Stimulated activated CD8-positive, alpha-beta memory T cell treated with anti-CD3 and anti-CD28 coated beads, Interleukin-4, amount 100 ng/mL, for 1 hour (primary cell): ENCODE data around the gene APOF.
A peak's percentile ranks its signal among the peaks of the same experiment; 100 is the strongest.
"Not testable (repeated sequence)": the region's sequence is repeated elsewhere in the genome, so short reads cannot be mapped to it uniquely, and the experiment has no call there.

Source experiments
- DNase-seq, 2 donors: peaks; one replicate each; pipeline ENCODE4 v3.0.0-alpha.2; 2020; ENCODE audit warnings: low read depth in 2 of 2, low spot score in 1 of 2

APOF gene

DNA sequence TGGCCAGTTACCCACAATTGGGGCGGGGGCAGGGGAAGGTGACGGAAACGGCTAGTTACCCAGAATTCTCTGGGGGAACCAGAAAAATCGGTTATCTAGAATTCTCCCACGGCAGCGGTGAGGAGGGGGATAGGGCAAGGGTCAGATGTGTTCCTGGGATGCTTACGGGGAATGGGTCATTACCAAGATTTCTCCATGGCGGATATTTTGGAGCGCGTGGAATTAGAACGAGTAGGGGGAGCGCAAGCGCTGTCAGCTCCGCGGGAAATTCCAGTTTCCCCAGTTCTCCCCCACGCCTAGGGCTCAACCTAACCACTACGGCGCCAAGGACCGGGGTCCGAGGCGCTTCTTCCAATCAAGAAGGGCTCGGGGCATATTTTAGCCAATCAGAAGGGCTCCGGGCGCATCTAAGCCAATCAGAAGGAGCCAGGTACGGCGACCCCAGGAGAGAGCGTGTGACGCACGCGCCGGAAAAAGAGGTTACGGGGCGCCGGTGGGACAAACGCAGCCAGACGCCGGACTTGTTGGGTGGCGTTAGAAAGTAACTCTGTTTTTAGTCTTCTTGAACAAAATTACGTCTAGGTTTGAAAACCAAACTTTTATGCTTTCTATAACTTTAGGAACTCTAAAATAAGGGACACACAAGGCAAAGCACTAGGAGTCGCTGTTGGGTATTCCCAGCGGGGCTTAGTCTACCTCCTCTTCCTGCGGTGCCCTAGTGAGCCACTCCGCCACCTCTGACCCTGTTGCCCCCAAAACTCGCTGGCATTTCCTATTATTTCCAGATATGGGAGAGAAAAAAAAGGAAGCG, 28.8 kb downstream of the APOF start, which contains the start of gene PAN2:
TSS of gene PAN2 (minus strand) at position 322 of the 811 bp plus-strand sequence. CDS start 906 bp downstream, outside the sequence.
- peak; percentile 66 to 89 for DNase-seq

DNA sequence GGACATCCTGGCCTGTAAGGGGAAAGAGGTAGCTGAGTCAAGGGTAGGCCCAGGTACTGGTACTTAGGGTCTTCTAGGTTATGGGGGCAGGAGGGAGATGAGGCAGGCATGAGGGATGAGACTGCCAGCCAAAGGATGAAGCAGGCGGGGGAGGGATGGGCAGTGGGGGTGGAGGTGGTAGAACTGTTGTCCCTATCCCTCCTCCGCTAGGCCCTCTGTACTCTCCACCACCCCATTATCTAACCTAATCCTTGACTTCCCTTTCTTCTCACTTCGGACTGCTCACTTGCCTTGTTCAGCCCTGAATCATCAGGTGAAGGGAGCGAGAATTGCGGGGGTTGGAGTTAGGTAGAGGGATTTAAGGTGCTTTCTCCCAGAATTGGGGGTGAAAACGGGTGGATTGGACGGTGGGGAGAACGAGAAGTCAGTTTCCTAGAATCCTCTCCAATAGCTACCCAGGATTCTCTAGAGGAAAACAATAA, 29.4 kb downstream of the APOF start:
- no peak for DNase-seq

DNA sequence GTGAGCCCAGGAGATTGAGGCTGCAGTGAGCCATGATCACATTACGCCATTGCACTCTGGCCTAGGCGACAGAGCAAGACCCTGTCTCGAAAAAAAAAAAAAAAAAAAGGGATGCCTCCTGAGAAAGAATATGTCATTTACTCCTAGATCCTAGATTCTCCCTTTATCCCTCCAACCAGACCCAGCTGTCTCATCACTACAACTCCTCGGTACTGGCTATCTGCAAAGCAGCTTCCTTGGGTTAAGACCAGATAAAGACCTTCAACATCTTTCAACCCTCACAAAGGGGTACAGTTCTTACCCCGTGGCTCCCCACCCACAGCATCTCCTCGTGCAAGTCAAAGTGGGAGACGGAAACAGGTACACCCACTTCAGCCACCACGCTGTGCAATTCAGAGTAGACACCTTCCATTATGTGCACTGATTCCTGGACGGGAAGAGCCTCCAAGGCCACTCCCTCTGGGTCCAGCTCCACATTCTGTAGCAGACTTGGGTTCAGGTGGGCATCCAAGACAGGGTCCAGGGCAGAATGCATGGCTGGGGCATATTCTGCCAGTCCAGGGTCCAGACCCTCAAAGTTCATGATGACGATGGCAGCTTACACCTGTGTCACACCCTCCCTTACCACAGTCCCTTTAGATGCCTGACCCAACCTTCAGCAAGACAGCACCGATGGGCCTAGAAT, 30.0 kb downstream of the APOF start:
- no peak for DNase-seq

DNA sequence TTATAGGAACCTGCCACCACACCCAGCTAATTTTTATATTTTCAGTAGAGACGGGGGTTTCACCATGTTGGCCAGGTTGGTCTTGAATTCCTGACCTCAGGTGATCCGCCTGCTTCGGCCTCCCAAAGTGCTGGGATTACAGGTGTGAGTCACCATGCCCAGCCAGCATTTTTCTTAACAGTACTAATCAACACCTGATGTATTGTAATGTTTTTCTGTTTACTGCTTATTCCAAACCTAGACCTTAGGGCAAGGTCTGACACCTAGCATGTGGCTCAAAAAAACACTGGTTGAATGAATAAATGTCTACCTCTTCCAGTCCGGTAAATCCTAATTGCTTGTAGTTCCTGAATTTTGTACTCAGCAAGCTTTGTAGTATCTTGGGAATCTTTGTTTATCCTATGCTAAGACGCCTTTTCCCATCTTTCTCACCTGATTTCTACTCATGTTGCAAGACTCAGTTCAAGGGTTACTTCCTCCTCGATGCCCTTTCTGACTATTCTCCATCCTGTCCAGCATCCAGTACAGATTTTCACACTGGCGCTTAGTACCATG, 31.6 kb downstream of the APOF start:
- no peak for DNase-seq

DNA sequence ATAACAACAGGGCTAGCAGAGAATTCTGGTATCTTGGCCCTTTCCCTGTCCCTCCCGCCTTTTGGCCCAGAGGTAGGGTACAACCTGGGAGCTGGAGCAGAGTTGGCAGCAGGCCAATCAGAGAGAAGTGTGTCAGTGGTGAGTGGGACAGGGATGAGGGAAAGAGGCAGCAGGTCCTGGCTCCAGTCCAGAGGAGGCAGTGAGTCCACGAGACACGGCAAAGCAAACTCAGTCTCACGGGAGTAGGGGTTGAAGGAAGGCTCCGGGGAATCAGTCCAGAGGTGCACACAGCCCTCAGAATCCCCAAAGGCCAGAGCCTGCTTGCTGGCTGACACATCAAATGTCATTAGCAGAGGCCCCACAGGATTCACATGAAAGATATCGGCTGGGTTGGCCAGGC, 36.1 kb downstream of the APOF start:
- no peak for DNase-seq

DNA sequence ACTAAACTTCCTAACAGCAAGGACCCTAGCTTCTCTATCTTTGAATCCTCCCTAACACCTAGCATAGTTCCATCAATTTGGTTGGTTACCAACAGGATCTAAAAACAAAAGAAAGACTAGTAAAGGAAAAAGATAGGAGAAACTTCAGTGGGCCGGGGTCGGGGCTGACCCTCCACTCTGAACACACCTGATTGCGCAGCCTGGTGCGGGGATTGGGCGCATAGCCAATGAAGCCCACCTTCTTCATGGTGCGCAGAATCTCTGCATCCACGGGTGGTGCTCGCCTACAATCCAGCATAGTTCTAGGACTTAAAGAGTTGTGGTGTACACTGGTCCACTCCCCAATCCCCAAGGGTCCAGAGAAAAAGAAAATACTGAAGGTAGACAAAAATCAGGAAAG, 36.5 kb downstream of the APOF start:
- no peak for DNase-seq

DNA sequence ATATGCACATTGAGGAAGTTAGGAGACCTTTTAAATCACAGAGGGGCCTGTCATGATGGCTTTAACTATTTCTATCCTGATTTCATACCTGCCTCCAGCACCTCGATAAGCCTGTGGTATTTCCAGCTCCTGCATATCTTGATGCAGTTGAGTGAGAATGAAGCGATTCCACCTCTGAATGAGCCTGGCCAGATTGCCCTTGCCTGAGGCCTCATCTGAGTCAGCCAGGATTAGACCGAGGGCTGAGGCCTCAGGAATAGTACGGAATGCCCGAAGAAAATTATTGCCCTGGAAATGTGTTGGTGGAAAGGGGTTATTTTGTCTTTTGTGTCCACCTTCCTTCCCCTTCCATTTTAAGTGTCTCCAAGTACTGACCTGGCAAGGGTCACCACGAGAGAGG, 38.5 kb downstream of the APOF start:
- DNase-seq, result no peak

DNA sequence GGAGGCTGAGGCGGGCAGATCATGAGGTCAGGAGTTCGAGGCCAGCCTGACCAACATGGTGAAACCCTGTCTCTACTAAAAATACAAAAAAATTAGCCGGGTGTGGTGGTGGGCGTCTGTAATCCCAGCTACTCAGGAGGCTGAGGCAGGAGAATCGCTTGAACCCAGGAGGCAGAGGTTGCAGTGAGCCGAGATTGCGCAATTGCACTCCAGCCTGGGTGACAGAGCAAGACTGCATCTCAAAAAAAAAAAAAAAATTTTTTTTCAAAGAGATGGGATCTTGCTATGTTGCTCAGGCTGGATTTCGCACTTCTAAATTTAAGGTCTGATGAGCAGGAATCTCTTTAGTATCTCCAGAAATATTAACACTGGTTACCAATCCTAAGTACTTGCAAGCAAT, 41.0 kb downstream of the APOF start:
- not testable (repeated sequence) for DNase-seq

DNA sequence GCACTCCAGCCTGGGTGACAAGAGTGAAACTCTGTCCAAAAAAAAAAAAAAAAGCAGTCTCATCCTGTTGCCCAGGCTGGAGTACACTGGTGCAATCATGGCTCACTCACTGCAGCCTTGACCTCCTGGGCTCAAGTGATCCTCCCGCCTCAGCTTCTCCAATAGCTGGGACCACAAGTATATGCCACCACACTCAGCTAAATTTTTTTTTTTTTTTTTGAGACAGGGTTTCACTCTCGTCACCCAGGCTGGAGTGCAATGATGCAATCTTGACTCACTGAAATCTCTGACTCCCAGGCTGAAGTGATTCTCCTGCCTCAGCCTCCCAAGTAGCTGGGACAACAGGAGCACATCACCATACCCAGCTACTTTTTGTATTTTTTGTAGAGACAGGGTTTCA, 41.6 kb downstream of the APOF start:
- no peak for DNase-seq

DNA sequence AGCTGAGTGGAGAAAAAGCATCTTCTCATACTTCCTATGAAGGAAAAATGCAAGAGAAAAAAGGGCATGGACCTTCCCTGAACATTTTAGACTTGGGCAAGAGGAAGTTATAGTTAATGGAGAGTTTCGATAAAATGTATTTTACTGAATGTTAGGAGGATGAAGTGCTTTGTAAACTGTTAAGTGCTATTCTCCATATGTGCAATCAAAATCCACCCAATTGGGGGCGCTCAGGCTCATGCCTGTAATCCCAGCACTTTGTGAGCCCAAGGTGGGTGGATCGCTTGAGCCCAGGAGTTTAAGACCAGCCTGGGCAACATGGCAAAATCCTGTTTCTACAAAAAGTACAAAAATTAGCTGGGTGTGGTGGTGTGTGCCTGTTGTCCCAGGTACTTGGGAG, 45.0 kb downstream of the APOF start:
- DNase-seq, result no peak

DNA sequence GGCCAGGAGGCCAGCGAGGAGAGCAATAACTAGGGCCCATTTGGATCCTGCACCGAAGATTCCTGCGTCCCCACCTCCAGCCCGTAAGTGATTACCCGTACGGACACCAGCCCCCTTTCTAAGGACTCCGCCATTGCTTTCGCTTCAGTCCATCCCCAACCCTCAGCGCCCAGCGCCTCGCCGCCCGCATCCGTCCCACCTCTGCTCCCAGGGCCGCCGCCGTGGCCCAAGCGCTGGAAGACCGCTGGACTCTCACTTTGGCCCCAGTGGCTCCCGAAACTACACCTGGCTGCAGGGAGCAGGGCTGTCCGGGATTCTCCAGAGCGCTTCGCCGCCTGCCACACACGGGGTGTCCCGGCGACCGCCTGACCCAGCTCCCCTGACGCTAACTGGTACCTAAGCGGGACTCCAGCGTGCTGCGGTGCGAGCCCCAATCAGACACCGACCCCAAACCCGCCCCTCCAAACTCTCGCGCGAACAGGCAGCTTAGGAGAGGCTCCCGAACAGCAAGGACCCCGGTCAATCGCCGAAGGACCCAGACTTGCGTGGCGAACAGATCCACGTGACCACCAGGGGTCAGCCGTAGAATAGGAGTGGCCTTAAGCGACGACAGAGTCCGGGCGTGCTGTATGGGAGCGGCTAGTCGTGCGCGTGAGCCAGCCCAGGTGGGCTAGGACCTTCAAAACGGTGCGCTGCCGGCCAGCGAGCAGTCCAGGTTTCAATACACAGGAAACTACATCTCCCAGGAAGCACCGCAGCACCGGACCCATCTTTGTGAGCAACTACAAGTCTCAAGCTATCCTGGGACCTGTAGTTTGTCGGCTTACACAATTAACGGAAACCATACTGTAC, 46.8 kb downstream of the APOF start, which contains the start of gene CNPY2:
TSS of gene CNPY2 (minus strand) at position 367 of the 852 bp plus-strand sequence. CDS start 771 bp downstream, outside the sequence.
- DNase-seq, result peak; percentile 81 to 86

DNA sequence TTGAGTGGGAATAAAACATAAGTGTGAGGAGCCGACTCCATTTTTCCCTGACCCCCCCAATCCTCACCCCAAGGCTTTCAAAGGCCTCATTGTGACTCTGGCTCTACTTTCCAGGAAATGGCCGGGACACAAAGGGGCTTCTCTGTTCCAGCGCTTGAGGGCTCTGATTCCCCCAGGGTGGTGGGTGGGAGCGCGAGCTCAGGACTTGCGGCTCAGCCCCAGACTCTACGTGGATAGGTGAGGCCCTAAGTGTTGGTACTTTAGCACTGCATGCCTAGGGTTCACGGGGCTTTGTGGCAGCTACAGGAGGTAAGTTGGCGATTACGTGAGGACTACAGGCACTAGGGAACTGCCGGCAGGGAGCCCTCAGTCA, 47.4 kb downstream of the APOF start:
- no peak for DNase-seq

DNA sequence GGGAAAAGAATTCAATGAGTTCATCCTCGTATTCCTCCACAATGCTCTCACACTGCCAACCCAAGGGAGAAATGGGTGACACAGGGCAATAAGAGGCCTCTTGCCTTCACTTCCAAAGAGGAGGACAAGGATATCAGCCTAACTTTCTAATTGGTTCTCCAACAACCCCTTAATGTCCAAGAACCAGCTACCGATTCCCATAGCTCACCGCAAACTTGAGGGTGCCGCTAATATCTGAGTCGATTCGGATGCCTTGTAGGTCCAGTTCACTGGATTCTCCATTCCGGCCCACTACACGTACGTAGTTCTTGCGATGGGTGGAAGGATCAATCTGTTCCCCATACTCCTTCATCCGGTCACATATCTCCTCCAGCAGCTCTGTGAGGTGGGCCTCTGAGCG, 51.7 kb downstream of the APOF start:
- no peak for DNase-seq
